Prostate gland (tissue), 2 donors: ENCODE data around the gene LIG4. TPM values are rescaled to one million over a fixed set of nuclear protein-coding genes. Genes with fewer than 3 reads are reported as not detected.

Experiments
- DNase-seq: peaks from one replicate; pipeline ENCODE4 v3.0.0-alpha.2; 2019; ENCODE audit warnings: low spot score
- H3K27ac ChIP-seq, 2 donors: fragments of 200-600 bp; sonication (generic); 2 replicates each; pipeline ENCODE4 v1.5.1; 2017 to 2019
- H3K27me3 ChIP-seq: fragments of 200-600 bp; sonication (generic); replicated peaks from 2 replicates; pipeline ENCODE4 v1.5.1; 2019; ENCODE audit not compliant: insufficient read depth
- H3K36me3 ChIP-seq, 2 donors: fragments of 200-600 bp; sonication (generic); 1 replicate in 1 of 2; 2 replicates in 1 of 2; pipeline versions ENCODE4 v1.5.1 to v1.8.1; 2017 to 2019
- H3K4me1 ChIP-seq: fragments of 200-600 bp; sonication (generic); replicated peaks from 2 replicates; pipeline ENCODE4 v1.5.1; 2019
- H3K4me3 ChIP-seq, 2 donors: fragments of 200-600 bp; sonication (generic); 2 replicates each; pipeline ENCODE4 v1.5.1; 2017 to 2019
- H3K9me3 ChIP-seq: fragments of 200-600 bp; sonication (generic); 2 replicates; pipeline ENCODE4 v1.5.1; 2017
- CTCF ChIP-seq, 4 experiments: fragments of 200-600 bp in 2 of 4; fragments of 450-650 bp in 2 of 4; sonication (generic) in 2 of 4; IDR thresholded peaks; 1 replicate in 3 of 4; 2 replicates in 1 of 4; pipeline ENCODE4 v1.5.1; 2016 to 2019; ENCODE audit warnings: antibody characterized with exemption in 4 of 4, mild to moderate bottlenecking in 2 of 4, moderate library complexity in 2 of 4
- POLR2A ChIP-seq: fragments of 450-650 bp; IDR thresholded peaks from one replicate; pipeline ENCODE4 v1.6.1; 2016; ENCODE audit warnings: antibody characterized with exemption, mild to moderate bottlenecking
- POLR2AphosphoS5 ChIP-seq: sonication (generic); formaldehyde crosslinking; IDR thresholded peaks from one replicate; pipeline ENCODE4 v1.6.1; 2017; ENCODE audit warnings: antibody characterized with exemption
- WGBS: methylation state at CpG from one replicate; pipeline ENCODE4 v1.1.5; 2018; 5-methylcytosine and 5-hydroxymethylcytosine counted together
- intact Hi-C: fragments of 100-400 bp; cut with DNase I; formaldehyde crosslinking; loops from one replicate; pipeline ENCODE4 v1.14.2; 2022
- total RNA-seq, 2 donors: library from RNA; depleted of rRNA; stranded (reverse); fragments of >200 nt; gene quantifications; one replicate each; pipeline ENCODE4 v1.1.0, GENCODE V29; 2016

The LIG4 gene
- total RNA-seq, 2 donors from 2014 or later = 7.8 to 7.9 TPM

DNA sequence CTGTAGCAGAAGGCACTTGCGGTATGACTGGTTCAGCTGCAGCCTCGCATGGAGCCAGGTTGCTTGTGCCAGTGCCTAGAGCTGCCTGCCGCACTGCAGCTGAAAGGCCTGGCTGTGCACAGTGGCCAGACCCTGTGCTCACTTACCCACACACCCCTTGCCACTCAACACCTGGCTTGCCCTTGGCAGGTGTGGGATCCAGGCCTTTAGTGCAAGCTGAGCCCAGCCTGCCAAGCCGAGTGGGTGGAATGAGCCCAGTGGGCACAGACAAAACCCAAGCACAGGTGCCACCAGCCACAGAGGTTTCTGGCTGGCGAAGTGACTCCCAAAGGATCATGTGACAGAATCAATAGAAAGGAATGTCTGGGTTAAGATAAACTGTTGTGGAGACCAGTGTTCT lies 19.5 kb downstream of the LIG4 start:
- Histone ChIP-seq H3K27ac (no peak overlapping the region), H3K4me1 (no peaks in the 10 kb centered on the region), H3K36me3 (no peaks in the 10 kb centered on the region), H3K9me3 (no peaks in the 10 kb centered on the region), H3K4me3 (no peak overlapping the region), H3K27me3 (no peaks in the 10 kb centered on the region)
- 95% methylated on average over 4 of the region's 5 CpGs for WGBS
- TF ChIP-seq CTCF (IDR thresholded peaks at IDR 0.05) (no peak), POLR2A (no peak), POLR2AphosphoS5 (no peak)
- intact Hi-C loops = no loop called here
- DNase-seq = no peak

DNA sequence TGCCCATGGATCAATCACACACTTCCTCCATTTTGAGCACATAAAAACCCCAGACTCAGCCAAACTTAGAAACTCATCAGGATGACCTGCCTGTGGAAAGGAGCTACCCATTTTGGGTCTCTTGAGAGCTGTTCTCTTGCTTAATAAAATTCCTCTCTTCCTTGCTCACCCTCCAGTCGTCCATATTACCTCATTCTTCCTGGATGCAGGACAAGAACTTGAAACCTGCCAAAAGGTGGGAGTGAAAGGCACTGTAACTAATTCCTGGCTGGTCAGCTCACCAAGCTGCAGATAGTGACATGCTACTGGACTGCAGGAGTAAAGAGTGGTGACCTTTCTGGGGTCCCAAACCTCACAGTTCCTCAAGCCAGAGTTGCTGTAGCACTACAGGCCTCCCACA lies 20.2 kb downstream of the LIG4 start:
- no peaks in the 10 kb centered on the region for H3K9me3 ChIP-seq
- no peaks in the 10 kb centered on the region for H3K36me3 ChIP-seq
- intact Hi-C loops = no loop called here
- 35% methylated on average over 1 of the region's 1 CpG for WGBS
- H3K4me1 ChIP-seq = no peaks in the 10 kb centered on the region
- no peaks in the 10 kb centered on the region for H3K27me3 ChIP-seq
- TF ChIP-seq POLR2A = no peak
- TF ChIP-seq CTCF (IDR thresholded peaks at IDR 0.05) = no peak
- no peak for TF ChIP-seq POLR2AphosphoS5
- DNase-seq = no peak
- no peak overlapping the region for H3K27ac ChIP-seq
- H3K4me3 ChIP-seq = no peak overlapping the region

GRCh38 chr13:108194435-108194936 lies 20.9 kb downstream of the LIG4 start:
- no peaks in the 10 kb centered on the region for H3K27me3 ChIP-seq

GRCh38 chr13:108193806-108194205 lies 21.5 kb downstream of the LIG4 start:
- H3K4me1 ChIP-seq = no peaks in the 10 kb centered on the region
- H3K4me3 ChIP-seq = no peak overlapping the region
- no peaks in the 10 kb centered on the region for H3K9me3 ChIP-seq
- no peak for DNase-seq
- H3K27me3 ChIP-seq = no peaks in the 10 kb centered on the region
- H3K27ac ChIP-seq = no peak overlapping the region
- no peaks in the 10 kb centered on the region for H3K36me3 ChIP-seq
- intact Hi-C loops = no loop called here
- TF ChIP-seq POLR2A = no peak
- no peak for TF ChIP-seq CTCF (IDR thresholded peaks at IDR 0.05)
- no peak for TF ChIP-seq POLR2AphosphoS5

More at GRCh38 chr13:108194435-108194936, 20.9 kb downstream of the LIG4 start:
- Histone ChIP-seq H3K27ac (no peak overlapping the region), H3K36me3 (no peaks in the 10 kb centered on the region), H3K9me3 (no peaks in the 10 kb centered on the region), H3K4me3 (no peak overlapping the region), H3K4me1 (no peaks in the 10 kb centered on the region)
- no peak for DNase-seq
- TF ChIP-seq POLR2AphosphoS5 (no peak), CTCF (IDR thresholded peaks at IDR 0.05) (no peak), POLR2A (no peak)
- WGBS = 91% methylated on average over 5 of the region's 5 CpGs
- intact Hi-C loops = no loop called here

DNA sequence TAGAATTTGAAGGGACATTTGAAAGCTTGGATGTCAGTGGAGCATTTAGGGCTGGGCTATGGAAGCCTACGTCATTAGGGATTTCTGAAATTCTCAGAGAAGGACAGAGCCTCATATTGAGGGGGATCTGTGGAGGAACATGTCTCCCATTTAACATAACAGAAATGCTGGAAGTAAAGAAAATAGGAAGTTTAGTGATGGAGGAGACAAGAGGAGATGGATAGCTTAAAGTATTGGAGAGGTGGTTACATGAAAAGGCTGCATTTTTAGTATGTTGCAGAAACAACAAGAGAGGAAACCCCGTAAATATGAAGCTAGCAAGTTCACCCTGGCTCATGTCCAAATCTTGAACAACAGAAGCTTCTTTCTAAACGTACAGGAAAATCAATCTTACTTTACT lies 24.4 kb downstream of the LIG4 start:
- Histone ChIP-seq H3K27me3 (no peaks in the 10 kb centered on the region), H3K4me3 (no peak overlapping the region), H3K36me3 (no peaks in the 10 kb centered on the region), H3K9me3 (no peaks in the 10 kb centered on the region), H3K4me1 (no peaks in the 10 kb centered on the region), H3K27ac (no peak overlapping the region)
- intact Hi-C loops = no loop called here
- DNase-seq = no peak
- 40% methylated on average over 3 of the region's 3 CpGs for WGBS
- TF ChIP-seq POLR2AphosphoS5 = no peak
- no peak for TF ChIP-seq POLR2A
- no peak for TF ChIP-seq CTCF (IDR thresholded peaks at IDR 0.05)
